GM12864 (cell line): Measurements from ENCODE around the gene UBXN6.
A peak's percentile ranks its signal among the peaks of the same experiment; 100 is the strongest.

Experiments
- DNase-seq: peaks from one replicate; pipeline ENCODE4 v3.0.0-alpha.2; 2011; ENCODE audit warnings: low read depth
- H3K4me3 ChIP-seq: 2 replicates; pipeline ENCODE4 v1.5.1; 2011; ENCODE audit warnings: mild to moderate bottlenecking, low read depth, low read length, control low read depth
- CTCF ChIP-seq: IDR thresholded peaks from 2 replicates; pipeline ENCODE4 v1.5.1; 2011; ENCODE audit warnings: low read depth, mild to moderate bottlenecking, moderate library complexity, low read length, control low read depth, inconsistent platforms; ENCODE audit errors: missing control alignments

The UBXN6 gene

GRCh38 chr19:4400135-4400936, 57.3 kb downstream of the UBXN6 start, which contains the start of gene SH3GL1:
SH3GL1 (minus strand) TSS chr19:4400547; CDS start chr19:4400368, 179 bp downstream.
- peak within 1 kb of the TSS; percentile 88 for H3K4me3 ChIP-seq
- peak; percentile 75 for DNase-seq
- peak; percentile 93 for TF ChIP-seq CTCF

GRCh38 chr19:4399812-4400134, 57.8 kb downstream of the UBXN6 start:
- no peak for DNase-seq
- peak overlapping the region; percentile 88 for H3K4me3 ChIP-seq
- TF ChIP-seq CTCF = no peak

DNA sequence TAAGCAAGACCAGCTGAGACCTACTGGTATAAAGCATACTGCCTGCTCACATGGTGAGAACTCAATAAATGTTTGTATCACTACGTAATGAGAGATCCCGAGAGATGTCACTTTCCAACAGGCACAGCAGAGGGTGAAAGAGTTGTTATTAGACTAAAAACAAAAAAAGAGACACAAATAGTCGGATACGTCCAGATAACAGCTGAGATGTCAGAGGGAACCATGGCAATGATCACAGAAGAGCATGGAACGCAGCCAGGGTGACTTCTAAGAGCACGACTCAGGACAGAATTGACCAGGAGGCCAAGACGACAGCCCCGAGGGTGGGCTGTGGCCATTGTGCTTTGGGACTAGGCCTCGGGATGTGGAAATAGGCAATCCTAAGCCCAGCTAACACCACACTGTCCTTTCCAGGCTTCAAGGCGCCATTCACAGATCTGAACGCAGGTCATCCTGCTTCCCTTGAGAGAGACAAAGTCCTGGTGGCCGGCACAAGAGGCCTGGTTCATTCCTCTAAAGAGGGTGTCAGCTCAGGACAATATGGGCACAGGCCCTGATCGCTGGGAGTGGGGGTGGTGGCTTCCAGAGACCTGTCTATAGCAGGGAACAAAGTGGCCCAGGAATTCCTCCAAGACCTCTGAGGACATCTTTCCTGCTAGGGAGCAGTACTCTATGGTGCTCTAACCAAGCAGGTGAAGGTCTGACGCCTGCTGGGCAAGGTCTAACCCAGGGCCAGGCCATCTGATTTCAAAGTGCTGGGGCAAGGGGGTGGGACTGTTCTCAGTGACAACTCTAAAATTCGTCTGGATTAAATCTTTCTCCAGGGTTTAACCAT, 60.4 kb downstream of the UBXN6 start:
- DNase-seq = no peak
- H3K4me3 ChIP-seq = no peak overlapping the region
- TF ChIP-seq CTCF = no peak
